Activated naive CD8-positive, alpha-beta T cell treated with anti-CD3 and anti-CD28 coated beads, Interleukin-2, amount 10 ng/mL, durations not matched to agents 7 days and 5 days (primary cell): ENCODE measurements around the gene ADAM12. TPM values are rescaled to one million over a fixed set of nuclear protein-coding genes. Genes with fewer than 3 reads are reported as not detected.
"Not testable (repeated sequence)": the region's sequence is repeated elsewhere in the genome, so short reads cannot be mapped to it uniquely, and the experiment has no call there.

ENCODE experiments used
- ATAC-seq: fragments of 150-1000 bp; cut with Tn5 transposase; one replicate; pipeline ENCODE4 v1.10.0; 2021; ENCODE audit warnings: low read depth, moderate library complexity
- POLR2A ChIA-PET: fragments of 350-600 bp; sonication (Branson Sonifier 250); formaldehyde crosslinking; loops from one replicate; lab custom pipeline; 2021; ENCODE audit warnings: antibody characterized with exemption; lab: Charles Lee
- DNase-seq: peaks from one replicate; pipeline ENCODE4 v3.0.0; 2021
- H3K27ac Mint-ChIP-seq: one replicate; pipeline ENCODE4 v1.8.0; 2022; ENCODE audit warnings: mild to moderate bottlenecking, mixed read lengths
- H3K27me3 Mint-ChIP-seq: one replicate; pipeline ENCODE4 v1.8.0; 2022; ENCODE audit warnings: mild to moderate bottlenecking, moderate library complexity, mixed read lengths
- H3K36me3 Mint-ChIP-seq: one replicate; pipeline ENCODE4 v1.8.0; 2021; ENCODE audit warnings: mild to moderate bottlenecking, mixed read lengths
- H3K4me1 Mint-ChIP-seq: one replicate; pipeline ENCODE4 v1.8.0; 2021; ENCODE audit warnings: mixed read lengths
- H3K4me3 Mint-ChIP-seq: one replicate; pipeline ENCODE4 v1.8.0; 2022; ENCODE audit warnings: mild to moderate bottlenecking, moderate library complexity, mixed read lengths
- H3K9me3 Mint-ChIP-seq: one replicate; pipeline ENCODE4 v1.8.0; 2021; ENCODE audit warnings: mixed read lengths
- total RNA-seq, 2 experiments: library from RNA; stranded (reverse); gene quantifications; one replicate each; pipeline ENCODE4 v1.2.3, GENCODE V29; 2021

Gene ADAM12
- total RNA-seq, 2 experiments from 2014 or later: 0.17 to 0.39 TPM

GRCh38 chr10:126250045-126250444 is 138.2 kb downstream of the ADAM12 start:
- no peak overlapping the region for H3K4me3 Mint-ChIP-seq
- H3K27ac Mint-ChIP-seq: no peak overlapping the region
- peaks cover 4% of the 10 kb centered on the region for H3K36me3 Mint-ChIP-seq
- H3K27me3 Mint-ChIP-seq: no peaks in the 10 kb centered on the region
- POLR2A ChIA-PET: no interaction called here
- H3K9me3 Mint-ChIP-seq: peaks cover 10% of the 10 kb centered on the region
- DNase-seq: no peak
- no peak for ATAC-seq
- H3K4me1 Mint-ChIP-seq: no peaks in the 10 kb centered on the region

GRCh38 chr10:126247446-126247975 is 140.8 kb downstream of the ADAM12 start:
- H3K9me3 Mint-ChIP-seq: peaks cover 10% of the 10 kb centered on the region
- no peak overlapping the region for H3K4me3 Mint-ChIP-seq
- no peaks in the 10 kb centered on the region for H3K4me1 Mint-ChIP-seq
- H3K27me3 Mint-ChIP-seq: no peaks in the 10 kb centered on the region
- H3K36me3 Mint-ChIP-seq: peaks cover 4% of the 10 kb centered on the region
- DNase-seq (no peak), ATAC-seq (no peak)
- POLR2A ChIA-PET: no interaction called here
- H3K27ac Mint-ChIP-seq: no peak overlapping the region

GRCh38 chr10:126246396-126246795 is 141.9 kb downstream of the ADAM12 start:
- H3K36me3 Mint-ChIP-seq, H3K27ac Mint-ChIP-seq, H3K4me1 Mint-ChIP-seq, H3K27me3 Mint-ChIP-seq, H3K9me3 Mint-ChIP-seq, DNase-seq, POLR2A ChIA-PET, H3K4me3 Mint-ChIP-seq, ATAC-seq: not testable (repeated sequence)

GRCh38 chr10:126245501-126245900 is 142.8 kb downstream of the ADAM12 start:
- no peak for ATAC-seq
- Mint-ChIP-seq H3K4me3 (no peak overlapping the region), H3K36me3 (no peaks in the 10 kb centered on the region), H3K27ac (no peak overlapping the region), H3K4me1 (no peaks in the 10 kb centered on the region), H3K9me3 (no peaks in the 10 kb centered on the region), H3K27me3 (no peaks in the 10 kb centered on the region)
- POLR2A ChIA-PET: no interaction called here
- DNase-seq: no peak

- POLR2A ChIA-PET: no interaction called here
Observed at GRCh38 chr10:126243971-126244370, 144.3 kb downstream of the ADAM12 start.

GRCh38 chr10:126243306-126243705 is 145.0 kb downstream of the ADAM12 start:
- no peaks in the 10 kb centered on the region for H3K9me3 Mint-ChIP-seq
- no peaks in the 10 kb centered on the region for H3K36me3 Mint-ChIP-seq
- DNase-seq (no peak), ATAC-seq (no peak)
- H3K27me3 Mint-ChIP-seq: no peaks in the 10 kb centered on the region
- H3K4me1 Mint-ChIP-seq: no peaks in the 10 kb centered on the region
- no peak overlapping the region for H3K4me3 Mint-ChIP-seq
- POLR2A ChIA-PET: no interaction called here
- no peak overlapping the region for H3K27ac Mint-ChIP-seq

More at GRCh38 chr10:126243971-126244370, 144.3 kb downstream of the ADAM12 start:
- no peak for ATAC-seq
- no peaks in the 10 kb centered on the region for H3K9me3 Mint-ChIP-seq
- H3K4me3 Mint-ChIP-seq: no peak overlapping the region
- H3K4me1 Mint-ChIP-seq: no peaks in the 10 kb centered on the region
- H3K27me3 Mint-ChIP-seq: no peaks in the 10 kb centered on the region
- DNase-seq: no peak
- H3K36me3 Mint-ChIP-seq: no peaks in the 10 kb centered on the region
- H3K27ac Mint-ChIP-seq: no peak overlapping the region

GRCh38 chr10:126242397-126243260 is 145.6 kb downstream of the ADAM12 start:
- Mint-ChIP-seq H3K4me1 (no peaks in the 10 kb centered on the region), H3K36me3 (no peaks in the 10 kb centered on the region)
- POLR2A ChIA-PET: no interaction called here

GRCh38 chr10:126240483-126240882 is 147.8 kb downstream of the ADAM12 start:
- Mint-ChIP-seq H3K36me3 (no peaks in the 10 kb centered on the region), H3K4me3 (no peak overlapping the region), H3K27ac (no peak overlapping the region), H3K9me3 (peaks cover 6% of the 10 kb centered on the region), H3K4me1 (no peaks in the 10 kb centered on the region), H3K27me3 (no peaks in the 10 kb centered on the region)
- ATAC-seq (no peak), DNase-seq (no peak)
- POLR2A ChIA-PET: no interaction called here

More at GRCh38 chr10:126242397-126243260, 145.6 kb downstream of the ADAM12 start:
- Mint-ChIP-seq H3K9me3 (peaks cover 2% of the 10 kb centered on the region), H3K4me3 (no peak overlapping the region), H3K27ac (no peak overlapping the region), H3K27me3 (no peaks in the 10 kb centered on the region)
- DNase-seq: no peak
- ATAC-seq: no peak

- no peaks in the 10 kb centered on the region for H3K4me1 Mint-ChIP-seq
- POLR2A ChIA-PET: no interaction called here
- H3K27me3 Mint-ChIP-seq: no peaks in the 10 kb centered on the region
Observed at GRCh38 chr10:126239844-126240243, 148.4 kb downstream of the ADAM12 start.

GRCh38 chr10:126235979-126236851 is 152.1 kb downstream of the ADAM12 start:
- POLR2A ChIA-PET: no interaction called here
- no peaks in the 10 kb centered on the region for H3K4me1 Mint-ChIP-seq
- ATAC-seq: no peak
- no peak overlapping the region for H3K27ac Mint-ChIP-seq
- H3K27me3 Mint-ChIP-seq: no peaks in the 10 kb centered on the region
- H3K9me3 Mint-ChIP-seq: peaks cover 11% of the 10 kb centered on the region
- no peak for DNase-seq
- no peaks in the 10 kb centered on the region for H3K36me3 Mint-ChIP-seq
- H3K4me3 Mint-ChIP-seq: no peak overlapping the region

More at GRCh38 chr10:126239844-126240243, 148.4 kb downstream of the ADAM12 start:
- Mint-ChIP-seq H3K36me3 (no peaks in the 10 kb centered on the region), H3K27ac (no peak overlapping the region), H3K4me3 (no peak overlapping the region), H3K9me3 (peaks cover 7% of the 10 kb centered on the region)
- ATAC-seq: no peak
- DNase-seq: no peak

- no peak overlapping the region for H3K27ac Mint-ChIP-seq
- no peaks in the 10 kb centered on the region for H3K36me3 Mint-ChIP-seq
- DNase-seq (no peak), ATAC-seq (no peak)
- H3K9me3 Mint-ChIP-seq: peaks cover 11% of the 10 kb centered on the region
- no peaks in the 10 kb centered on the region for H3K27me3 Mint-ChIP-seq
- H3K4me3 Mint-ChIP-seq: no peak overlapping the region
- POLR2A ChIA-PET: no interaction called here
- no peaks in the 10 kb centered on the region for H3K4me1 Mint-ChIP-seq
Observed at GRCh38 chr10:126235091-126235978, 152.9 kb downstream of the ADAM12 start.

- Mint-ChIP-seq H3K4me3 (no peak overlapping the region), H3K27me3 (no peaks in the 10 kb centered on the region), H3K27ac (no peak overlapping the region), H3K36me3 (no peaks in the 10 kb centered on the region), H3K4me1 (no peaks in the 10 kb centered on the region), H3K9me3 (peaks cover 11% of the 10 kb centered on the region)
- DNase-seq (no peak), ATAC-seq (no peak)
- POLR2A ChIA-PET: no interaction called here
Observed at GRCh38 chr10:126234630-126235029, 153.6 kb downstream of the ADAM12 start.
